ENCODE data around the gene ZNF829. TPM values are rescaled to one million over a fixed set of nuclear protein-coding genes. Genes with fewer than 3 reads are reported as not detected.

ZNF829 gene
- total and polyA plus RNA-seq, 2 experiments from 2014 or later = 5.9 to 8.5 TPM

DNA sequence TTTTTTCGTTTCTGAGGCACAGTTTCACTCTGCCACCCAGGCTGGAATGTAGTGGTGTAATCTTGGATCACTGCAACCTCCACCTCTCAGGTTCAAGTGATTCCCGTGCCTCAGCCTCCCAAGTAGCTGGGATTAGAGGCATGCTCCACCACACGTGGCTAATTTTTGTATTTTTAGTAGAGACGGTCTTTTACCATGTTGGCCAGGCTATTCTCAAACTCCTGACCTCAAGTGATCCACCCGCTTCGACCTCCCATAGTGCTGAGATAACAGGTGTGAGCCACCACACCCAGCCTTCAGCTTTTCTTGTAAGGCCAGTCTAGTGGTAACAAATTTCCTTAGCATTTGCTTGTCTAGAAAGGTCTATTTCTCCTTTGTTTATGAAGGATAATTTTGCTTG lies 46.3 kb upstream of the ZNF829 start:
- Histone ChIP-seq H3K27ac (ENCODE audit: low read depth) (no peak overlapping the region), H3K27me3 (ENCODE audit: insufficient read depth) (no peaks in the 10 kb centered on the region), H4K20me1 (replicated peaks; ENCODE audit: insufficient read depth) (no peaks in the 10 kb centered on the region), H3K4me1 (ENCODE audit: insufficient read depth) (no peaks in the 10 kb centered on the region), H3K4me2 (no peak overlapping the region), H3K36me3 (ENCODE audit: insufficient read depth) (no peaks in the 10 kb centered on the region; the same call in 1 of the 2 replicates), H3K4me3 (no peak overlapping the region), H3K9me2 (ENCODE audit: insufficient read depth) (no peaks in the 10 kb centered on the region), H3K79me2 (replicated peaks; ENCODE audit: insufficient read depth) (no peaks in the 10 kb centered on the region), H2AFZ (no peak overlapping the region), H3F3A (replicated peaks; ENCODE audit: low read depth) (no peaks in the 10 kb centered on the region)
- ATAC-seq = no peak
- TF ChIP-seq POLR2AphosphoS5 (IDR thresholded peaks at IDR 0.05; ENCODE audit: low read depth) (no peak), STAT1 (IDR thresholded peaks at IDR 0.05; ENCODE audit: unreplicated experiment) (no peak), EZH2phosphoT487 (IDR thresholded peaks at IDR 0.05; ENCODE audit: unreplicated experiment) (no peak), ZNF331 (CRISPR knock-in tag; IDR thresholded peaks at IDR 0.05; ENCODE audit: low read depth) (no peak), NANOG (IDR thresholded peaks at IDR 0.05; ENCODE audit: borderline replicate concordance) (no peak), EZH2 (IDR thresholded peaks at IDR 0.05; ENCODE audit: low read depth, unreplicated experiment) (no peak), ZNF114 (CRISPR knock-in tag; IDR thresholded peaks at IDR 0.05) (no peak), CREB1 (CRISPR knock-in tag; IDR thresholded peaks at IDR 0.05; ENCODE audit: low read depth) (no peak), JUNB (IDR thresholded peaks at IDR 0.05; ENCODE audit: unreplicated experiment) (no peak)
- TF ChIP-seq, protein P1, sequence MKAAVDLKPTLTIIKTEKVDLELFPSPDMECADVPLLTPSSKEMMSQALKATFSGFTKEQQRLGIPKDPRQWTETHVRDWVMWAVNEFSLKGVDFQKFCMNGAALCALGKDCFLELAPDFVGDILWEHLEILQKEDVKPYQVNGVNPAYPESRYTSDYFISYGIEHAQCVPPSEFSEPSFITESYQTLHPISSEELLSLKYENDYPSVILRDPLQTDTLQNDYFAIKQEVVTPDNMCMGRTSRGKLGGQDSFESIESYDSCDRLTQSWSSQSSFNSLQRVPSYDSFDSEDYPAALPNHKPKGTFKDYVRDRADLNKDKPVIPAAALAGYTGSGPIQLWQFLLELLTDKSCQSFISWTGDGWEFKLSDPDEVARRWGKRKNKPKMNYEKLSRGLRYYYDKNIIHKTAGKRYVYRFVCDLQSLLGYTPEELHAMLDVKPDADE (IDR thresholded peaks at IDR 0.05) = no peak
- TF ChIP-seq, protein P2, sequence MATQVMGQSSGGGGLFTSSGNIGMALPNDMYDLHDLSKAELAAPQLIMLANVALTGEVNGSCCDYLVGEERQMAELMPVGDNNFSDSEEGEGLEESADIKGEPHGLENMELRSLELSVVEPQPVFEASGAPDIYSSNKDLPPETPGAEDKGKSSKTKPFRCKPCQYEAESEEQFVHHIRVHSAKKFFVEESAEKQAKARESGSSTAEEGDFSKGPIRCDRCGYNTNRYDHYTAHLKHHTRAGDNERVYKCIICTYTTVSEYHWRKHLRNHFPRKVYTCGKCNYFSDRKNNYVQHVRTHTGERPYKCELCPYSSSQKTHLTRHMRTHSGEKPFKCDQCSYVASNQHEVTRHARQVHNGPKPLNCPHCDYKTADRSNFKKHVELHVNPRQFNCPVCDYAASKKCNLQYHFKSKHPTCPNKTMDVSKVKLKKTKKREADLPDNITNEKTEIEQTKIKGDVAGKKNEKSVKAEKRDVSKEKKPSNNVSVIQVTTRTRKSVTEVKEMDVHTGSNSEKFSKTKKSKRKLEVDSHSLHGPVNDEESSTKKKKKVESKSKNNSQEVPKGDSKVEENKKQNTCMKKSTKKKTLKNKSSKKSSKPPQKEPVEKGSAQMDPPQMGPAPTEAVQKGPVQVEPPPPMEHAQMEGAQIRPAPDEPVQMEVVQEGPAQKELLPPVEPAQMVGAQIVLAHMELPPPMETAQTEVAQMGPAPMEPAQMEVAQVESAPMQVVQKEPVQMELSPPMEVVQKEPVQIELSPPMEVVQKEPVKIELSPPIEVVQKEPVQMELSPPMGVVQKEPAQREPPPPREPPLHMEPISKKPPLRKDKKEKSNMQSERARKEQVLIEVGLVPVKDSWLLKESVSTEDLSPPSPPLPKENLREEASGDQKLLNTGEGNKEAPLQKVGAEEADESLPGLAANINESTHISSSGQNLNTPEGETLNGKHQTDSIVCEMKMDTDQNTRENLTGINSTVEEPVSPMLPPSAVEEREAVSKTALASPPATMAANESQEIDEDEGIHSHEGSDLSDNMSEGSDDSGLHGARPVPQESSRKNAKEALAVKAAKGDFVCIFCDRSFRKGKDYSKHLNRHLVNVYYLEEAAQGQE (IDR thresholded peaks at IDR 0.05; ENCODE audit: unreplicated experiment) = no peak
- TF ChIP-seq, protein P3, sequence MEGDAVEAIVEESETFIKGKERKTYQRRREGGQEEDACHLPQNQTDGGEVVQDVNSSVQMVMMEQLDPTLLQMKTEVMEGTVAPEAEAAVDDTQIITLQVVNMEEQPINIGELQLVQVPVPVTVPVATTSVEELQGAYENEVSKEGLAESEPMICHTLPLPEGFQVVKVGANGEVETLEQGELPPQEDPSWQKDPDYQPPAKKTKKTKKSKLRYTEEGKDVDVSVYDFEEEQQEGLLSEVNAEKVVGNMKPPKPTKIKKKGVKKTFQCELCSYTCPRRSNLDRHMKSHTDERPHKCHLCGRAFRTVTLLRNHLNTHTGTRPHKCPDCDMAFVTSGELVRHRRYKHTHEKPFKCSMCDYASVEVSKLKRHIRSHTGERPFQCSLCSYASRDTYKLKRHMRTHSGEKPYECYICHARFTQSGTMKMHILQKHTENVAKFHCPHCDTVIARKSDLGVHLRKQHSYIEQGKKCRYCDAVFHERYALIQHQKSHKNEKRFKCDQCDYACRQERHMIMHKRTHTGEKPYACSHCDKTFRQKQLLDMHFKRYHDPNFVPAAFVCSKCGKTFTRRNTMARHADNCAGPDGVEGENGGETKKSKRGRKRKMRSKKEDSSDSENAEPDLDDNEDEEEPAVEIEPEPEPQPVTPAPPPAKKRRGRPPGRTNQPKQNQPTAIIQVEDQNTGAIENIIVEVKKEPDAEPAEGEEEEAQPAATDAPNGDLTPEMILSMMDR (conservative IDR thresholded peaks at IDR 0.05; ENCODE audit: low read depth in 2 of 2) = no peak
- TF ChIP-seq, protein P4, sequence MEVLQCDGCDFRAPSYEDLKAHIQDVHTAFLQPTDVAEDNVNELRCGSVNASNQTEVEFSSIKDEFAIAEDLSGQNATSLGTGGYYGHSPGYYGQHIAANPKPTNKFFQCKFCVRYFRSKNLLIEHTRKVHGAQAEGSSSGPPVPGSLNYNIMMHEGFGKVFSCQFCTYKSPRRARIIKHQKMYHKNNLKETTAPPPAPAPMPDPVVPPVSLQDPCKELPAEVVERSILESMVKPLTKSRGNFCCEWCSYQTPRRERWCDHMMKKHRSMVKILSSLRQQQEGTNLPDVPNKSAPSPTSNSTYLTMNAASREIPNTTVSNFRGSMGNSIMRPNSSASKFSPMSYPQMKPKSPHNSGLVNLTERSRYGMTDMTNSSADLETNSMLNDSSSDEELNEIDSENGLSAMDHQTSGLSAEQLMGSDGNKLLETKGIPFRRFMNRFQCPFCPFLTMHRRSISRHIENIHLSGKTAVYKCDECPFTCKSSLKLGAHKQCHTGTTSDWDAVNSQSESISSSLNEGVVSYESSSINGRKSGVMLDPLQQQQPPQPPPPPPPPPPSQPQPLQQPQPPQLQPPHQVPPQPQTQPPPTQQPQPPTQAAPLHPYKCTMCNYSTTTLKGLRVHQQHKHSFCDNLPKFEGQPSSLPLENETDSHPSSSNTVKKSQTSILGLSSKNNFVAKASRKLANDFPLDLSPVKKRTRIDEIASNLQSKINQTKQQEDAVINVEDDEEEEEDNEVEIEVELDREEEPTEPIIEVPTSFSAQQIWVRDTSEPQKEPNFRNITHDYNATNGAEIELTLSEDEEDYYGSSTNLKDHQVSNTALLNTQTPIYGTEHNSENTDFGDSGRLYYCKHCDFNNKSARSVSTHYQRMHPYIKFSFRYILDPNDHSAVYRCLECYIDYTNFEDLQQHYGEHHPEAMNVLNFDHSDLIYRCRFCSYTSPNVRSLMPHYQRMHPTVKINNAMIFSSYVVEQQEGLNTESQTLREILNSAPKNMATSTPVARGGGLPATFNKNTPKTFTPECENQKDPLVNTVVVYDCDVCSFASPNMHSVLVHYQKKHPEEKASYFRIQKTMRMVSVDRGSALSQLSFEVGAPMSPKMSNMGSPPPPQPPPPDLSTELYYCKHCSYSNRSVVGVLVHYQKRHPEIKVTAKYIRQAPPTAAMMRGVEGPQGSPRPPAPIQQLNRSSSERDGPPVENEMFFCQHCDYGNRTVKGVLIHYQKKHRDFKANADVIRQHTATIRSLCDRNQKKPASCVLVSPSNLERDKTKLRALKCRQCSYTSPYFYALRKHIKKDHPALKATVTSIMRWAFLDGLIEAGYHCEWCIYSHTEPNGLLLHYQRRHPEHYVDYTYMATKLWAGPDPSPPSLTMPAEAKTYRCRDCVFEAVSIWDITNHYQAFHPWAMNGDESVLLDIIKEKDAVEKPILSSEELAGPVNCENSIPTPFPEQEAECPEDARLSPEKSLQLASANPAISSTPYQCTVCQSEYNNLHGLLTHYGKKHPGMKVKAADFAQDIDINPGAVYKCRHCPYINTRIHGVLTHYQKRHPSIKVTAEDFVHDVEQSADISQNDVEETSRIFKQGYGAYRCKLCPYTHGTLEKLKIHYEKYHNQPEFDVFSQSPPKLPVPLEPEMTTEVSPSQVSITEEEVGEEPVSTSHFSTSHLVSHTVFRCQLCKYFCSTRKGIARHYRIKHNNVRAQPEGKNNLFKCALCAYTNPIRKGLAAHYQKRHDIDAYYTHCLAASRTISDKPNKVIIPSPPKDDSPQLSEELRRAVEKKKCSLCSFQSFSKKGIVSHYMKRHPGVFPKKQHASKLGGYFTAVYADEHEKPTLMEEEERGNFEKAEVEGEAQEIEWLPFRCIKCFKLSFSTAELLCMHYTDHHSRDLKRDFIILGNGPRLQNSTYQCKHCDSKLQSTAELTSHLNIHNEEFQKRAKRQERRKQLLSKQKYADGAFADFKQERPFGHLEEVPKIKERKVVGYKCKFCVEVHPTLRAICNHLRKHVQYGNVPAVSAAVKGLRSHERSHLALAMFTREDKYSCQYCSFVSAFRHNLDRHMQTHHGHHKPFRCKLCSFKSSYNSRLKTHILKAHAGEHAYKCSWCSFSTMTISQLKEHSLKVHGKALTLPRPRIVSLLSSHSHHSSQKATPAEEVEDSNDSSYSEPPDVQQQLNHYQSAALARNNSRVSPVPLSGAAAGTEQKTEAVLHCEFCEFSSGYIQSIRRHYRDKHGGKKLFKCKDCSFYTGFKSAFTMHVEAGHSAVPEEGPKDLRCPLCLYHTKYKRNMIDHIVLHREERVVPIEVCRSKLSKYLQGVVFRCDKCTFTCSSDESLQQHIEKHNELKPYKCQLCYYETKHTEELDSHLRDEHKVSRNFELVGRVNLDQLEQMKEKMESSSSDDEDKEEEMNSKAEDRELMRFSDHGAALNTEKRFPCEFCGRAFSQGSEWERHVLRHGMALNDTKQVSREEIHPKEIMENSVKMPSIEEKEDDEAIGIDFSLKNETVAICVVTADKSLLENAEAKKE (CRISPR knock-in tag; IDR thresholded peaks at IDR 0.05) = no peak
- Mint-ChIP-seq H3K4me1 (no peaks in the 10 kb centered on the region), H3K9me3 (peaks cover 86% of the 10 kb centered on the region), H3K4me3 (no peak overlapping the region), H3K36me3 (ENCODE audit: low read depth) (peaks cover 27% of the 10 kb centered on the region), H3K27me3 (ENCODE audit: insufficient read depth, low read depth, poor library complexity) (no peaks in the 10 kb centered on the region), H3K27ac (no peak overlapping the region)
- DNase-seq (ENCODE audit: low spot score) = no peak

Measured in GM23338 (cell line).